ENCODE data around the gene ZSCAN12. TPM values are rescaled to one million over a fixed set of nuclear protein-coding genes. Genes with fewer than 3 reads are reported as not detected.

ZSCAN12 gene
- total and polyA plus RNA-seq, 10 of the 15 experiments (the other 5 are each of a cell fraction or from before 2014, with no cell fraction given): 1.2 to 12.2 (median 7.4) TPM

- no peak for TF ChIP-seq CEBPZ (IDR thresholded peaks at IDR 0.05; ENCODE audit: low read depth, low read length)
- TF ChIP-seq REST (IDR thresholded peaks at IDR 0.05; ENCODE audit: low read depth, low read length): no peak
- TF ChIP-seq SRF (IDR thresholded peaks at IDR 0.05; ENCODE audit: low read depth in 2 of 2, low read length in 2 of 2): no peak
- no peak for TF ChIP-seq ZNF217 (IDR thresholded peaks at IDR 0.05)
- TF ChIP-seq ZZZ3 (IDR thresholded peaks at IDR 0.05; ENCODE audit: control insufficient read depth, insufficient read length, low read depth): no peak
- TF ChIP-seq MTA3 (IDR thresholded peaks at IDR 0.05; ENCODE audit: borderline replicate concordance, low read length): no peak
- no peak for TF ChIP-seq BMI1 (IDR thresholded peaks at IDR 0.05; ENCODE audit: borderline replicate concordance)
- TF ChIP-seq NFIC (IDR thresholded peaks at IDR 0.05; ENCODE audit: low read depth, low read length): no peak; the same call in 1 of the 2 replicates
- TF ChIP-seq ZNF24 (IDR thresholded peaks at IDR 0.05): no peak
- TF ChIP-seq ZNF592 (IDR thresholded peaks at IDR 0.05): peak; percentile 54; the same call in 1 of the 2 replicates
- TF ChIP-seq TCF3 (IDR thresholded peaks at IDR 0.05; ENCODE audit: borderline replicate concordance, insufficient read depth, low read depth, low read length): no peak
- TF ChIP-seq NR2C1 (IDR thresholded peaks at IDR 0.05): no peak
- peak; percentile 82 for TF ChIP-seq CBFB (IDR thresholded peaks at IDR 0.05; ENCODE audit: low read depth)
- TF ChIP-seq RFX5 (IDR thresholded peaks at IDR 0.05; ENCODE audit: low read depth, low read length): no peak
- TF ChIP-seq E2F4 (IDR thresholded peaks at IDR 0.05; ENCODE audit: low read depth, low read length): no peak
- no peak for TF ChIP-seq CHD2 (IDR thresholded peaks at IDR 0.05; ENCODE audit: borderline replicate concordance, low read depth, low read length)
- no peak; a peak in 1 of 4 replicates for TF ChIP-seq ETV6 (conservative IDR thresholded peaks at IDR 0.05 in 1 of 2, IDR thresholded peaks at IDR 0.05 in 1 of 2; ENCODE audit: borderline replicate concordance in 1 of 2, low read depth in 1 of 2)
These were observed 63.0 kb downstream of the ZSCAN12 start (continued) for GRCh38 chr6:28336284-28337120.

Data from GM12878 (cell line).